Measurements from ENCODE around the gene PLEKHA5. TPM values are rescaled to one million over a fixed set of nuclear protein-coding genes. Genes with fewer than 3 reads are reported as not detected.

Gene PLEKHA5
- total and polyA plus RNA-seq, 2 experiments from 2014 or later: 82.8 to 112 TPM

GRCh38 chr12:19261773-19262172 lies 132.2 kb downstream of the PLEKHA5 start (continued):
- no peak for TF ChIP-seq ZNF462 (CRISPR knock-in tag; IDR thresholded peaks at IDR 0.05)
- no peak for TF ChIP-seq ZNF331 (CRISPR knock-in tag; IDR thresholded peaks at IDR 0.05; ENCODE audit: low read depth)
- TF ChIP-seq CTCF (conservative IDR thresholded peaks at IDR 0.05; ENCODE audit: low read depth in 2 of 2): no peak
- no peak for TF ChIP-seq STAT1 (IDR thresholded peaks at IDR 0.05; ENCODE audit: unreplicated experiment)
- no peak for TF ChIP-seq POLR2AphosphoS5 (IDR thresholded peaks at IDR 0.05; ENCODE audit: low read depth)

GRCh38 chr12:19263672-19264071 lies 134.1 kb downstream of the PLEKHA5 start:
- Histone ChIP-seq H3K36me3 (ENCODE audit: insufficient read depth) (0 out of 2 replicates have a peak, but pooled peaks cover 6% of the 10 kb centered on the region), H2AFZ (no peak overlapping the region), H3F3A (replicated peaks; ENCODE audit: low read depth) (no peaks in the 10 kb centered on the region), H3K79me2 (replicated peaks; ENCODE audit: insufficient read depth) (no peaks in the 10 kb centered on the region), H3K4me1 (ENCODE audit: insufficient read depth) (peaks cover 7% of the 10 kb centered on the region; the same call in 1 of the 2 replicates), H3K4me2 (no peak overlapping the region), H4K20me1 (replicated peaks; ENCODE audit: insufficient read depth) (no peaks in the 10 kb centered on the region), H3K4me3 (no peak overlapping the region), H3K9me2 (ENCODE audit: insufficient read depth) (no peaks in the 10 kb centered on the region), H3K27ac (ENCODE audit: low read depth) (peak overlapping the region; percentile 80), H3K27me3 (ENCODE audit: insufficient read depth) (no peaks in the 10 kb centered on the region)
- H3K27me3 Mint-ChIP-seq (ENCODE audit: insufficient read depth, low read depth, poor library complexity): no peaks in the 10 kb centered on the region
- ATAC-seq: peak; percentile 99
- H3K36me3 Mint-ChIP-seq (ENCODE audit: low read depth): peaks cover 31% of the 10 kb centered on the region
- peak; percentile 68 for DNase-seq (ENCODE audit: low spot score)
- no peaks in the 10 kb centered on the region for H3K9me3 Mint-ChIP-seq
- no peak for TF ChIP-seq CREB1 (CRISPR knock-in tag; IDR thresholded peaks at IDR 0.05; ENCODE audit: low read depth)
- TF ChIP-seq NANOG (IDR thresholded peaks at IDR 0.05; ENCODE audit: borderline replicate concordance): 0 out of 2 replicates have a peak, but pooled peaks have one; percentile 20
- peak; percentile 77 for TF ChIP-seq ZNF462 (CRISPR knock-in tag; IDR thresholded peaks at IDR 0.05)
- H3K27ac Mint-ChIP-seq: peak overlapping the region; percentile 88
- peaks cover 25% of the 10 kb centered on the region for H3K4me1 Mint-ChIP-seq
- H3K4me3 Mint-ChIP-seq: peak overlapping the region; percentile 33

Data from GM23338 (cell line).